Measurements from ENCODE around the gene WDR54. TPM values are rescaled to one million over a fixed set of nuclear protein-coding genes. Genes with fewer than 3 reads are reported as not detected.

WDR54 gene
- polyA plus RNA-seq, 1 donor (not counting 4 experiments of a cell fraction or from before 2014, with no cell fraction given) = 35.2 TPM

GRCh38 chr2:74384051-74384450 is 37.5 kb upstream of the WDR54 start:
- Histone ChIP-seq H3K9ac (ENCODE audit: control insufficient read depth, extremely low read depth, insufficient read depth, low read length) (no peak overlapping the region), H3K79me2 (ENCODE audit: control insufficient read depth, insufficient read depth, low read length) (peaks cover 80% of the 10 kb centered on the region), H3K27ac (ENCODE audit: control insufficient read depth, insufficient read depth, low read length) (no peak overlapping the region), H3K4me2 (ENCODE audit: control insufficient read depth, extremely low read depth, insufficient read depth, low read depth, low read length) (no peak overlapping the region), H3K9me1 (ENCODE audit: control insufficient read depth, extremely low read depth, insufficient read depth, low read length) (no peaks in the 10 kb centered on the region), H3K4me1 (ENCODE audit: control insufficient read depth, extremely low read depth, insufficient read depth, low read length) (peaks cover 15% of the 10 kb centered on the region), H3K9me3 (ENCODE audit: control insufficient read depth, low read depth, low read length) (no peaks in the 10 kb centered on the region), H3K36me3 (ENCODE audit: control insufficient read depth in 2 of 2, extremely low read depth in 1 of 2, insufficient read depth in 2 of 2, low read length in 2 of 2) (peaks cover 7 to 11% of the 10 kb centered on the region in 2 experiments), H3K4me3 (ENCODE audit: control insufficient read depth in 2 of 3, extremely low read depth in 1 of 3, insufficient read depth in 2 of 3, low read depth in 1 of 3, low read length in 3 of 3) (no peak overlapping the region), H3K27me3 (ENCODE audit: control insufficient read depth, extremely low read depth, insufficient read depth, low read length) (no peaks in the 10 kb centered on the region), H2AFZ (ENCODE audit: control insufficient read depth, low read length) (no peak overlapping the region), H4K20me1 (ENCODE audit: control insufficient read depth, extremely low read depth, insufficient read depth, low read length) (peaks cover 23% of the 10 kb centered on the region)
- dilution Hi-C loops (cut with MboI; ENCODE audit: extremely low pct_ligation_motif_present, low sequenced_read_pairs) = no loop called here
- DNase-seq (ENCODE audit: low read depth, low spot score) = no peak
- TF ChIP-seq CTCF (optimal IDR thresholded peaks at IDR 0.05 in 1 of 3, IDR thresholded peaks at IDR 0.05 in 1 of 3, conservative IDR thresholded peaks at IDR 0.05 in 1 of 3; ENCODE audit: extremely low read depth in 1 of 3, insufficient read depth in 2 of 3, low read length in 3 of 3) (no peak), EZH2 (IDR thresholded peaks at IDR 0.05; ENCODE audit: low read length) (no peak)
- no peak for FAIRE-seq

- FAIRE-seq = no peak
- H4K20me1 ChIP-seq (ENCODE audit: control insufficient read depth, extremely low read depth, insufficient read depth, low read length) = peaks cover 12% of the 10 kb centered on the region
- H3K4me3 ChIP-seq (ENCODE audit: control insufficient read depth in 2 of 3, extremely low read depth in 1 of 3, insufficient read depth in 2 of 3, low read depth in 1 of 3, low read length in 3 of 3) = no peak overlapping the region
These were observed 36.1 kb upstream of the WDR54 start for GRCh38 chr2:74385396-74385795.

More at GRCh38 chr2:74385396-74385795, 36.1 kb upstream of the WDR54 start:
- Histone ChIP-seq H3K79me2 (ENCODE audit: control insufficient read depth, insufficient read depth, low read length) (peaks cover 80% of the 10 kb centered on the region), H3K9me3 (ENCODE audit: control insufficient read depth, low read depth, low read length) (no peaks in the 10 kb centered on the region), H2AFZ (ENCODE audit: control insufficient read depth, low read length) (no peak overlapping the region), H3K4me1 (ENCODE audit: control insufficient read depth, extremely low read depth, insufficient read depth, low read length) (peaks cover 11% of the 10 kb centered on the region), H3K27me3 (ENCODE audit: control insufficient read depth, extremely low read depth, insufficient read depth, low read length) (no peaks in the 10 kb centered on the region), H3K27ac (ENCODE audit: control insufficient read depth, insufficient read depth, low read length) (no peak overlapping the region), H3K9me1 (ENCODE audit: control insufficient read depth, extremely low read depth, insufficient read depth, low read length) (no peaks in the 10 kb centered on the region), H3K36me3 (ENCODE audit: control insufficient read depth in 2 of 2, extremely low read depth in 1 of 2, insufficient read depth in 2 of 2, low read length in 2 of 2) (peaks cover 7 to 13% of the 10 kb centered on the region in 2 experiments), H3K9ac (ENCODE audit: control insufficient read depth, extremely low read depth, insufficient read depth, low read length) (no peak overlapping the region), H3K4me2 (ENCODE audit: control insufficient read depth, extremely low read depth, insufficient read depth, low read depth, low read length) (no peak overlapping the region)
- TF ChIP-seq EZH2 (IDR thresholded peaks at IDR 0.05; ENCODE audit: low read length) = no peak
- no peak for TF ChIP-seq CTCF (optimal IDR thresholded peaks at IDR 0.05 in 1 of 3, IDR thresholded peaks at IDR 0.05 in 1 of 3, conservative IDR thresholded peaks at IDR 0.05 in 1 of 3; ENCODE audit: extremely low read depth in 1 of 3, insufficient read depth in 2 of 3, low read length in 3 of 3)
- dilution Hi-C loops (cut with MboI; ENCODE audit: extremely low pct_ligation_motif_present, low sequenced_read_pairs) = no loop called here
- no peak for DNase-seq (ENCODE audit: low read depth, low spot score)
